Neural cell (in vitro differentiated cells): ENCODE measurements around the gene ACTRT2.

Source experiments
- EZH2 ChIP-seq: fragments of 200-600, 300-800 bp; shearing (Covaris generic), sonication (generic); IDR thresholded peaks from 2 replicates; pipeline ENCODE4 v1.6.1; 2014; ENCODE audit warnings: antibody characterized with exemption, low read length, borderline replicate concordance, mild to moderate bottlenecking; ENCODE audit not compliant: insufficient read depth, poor library complexity, severe bottlenecking
- MXI1 ChIP-seq: fragments of 450-650 bp; conservative IDR thresholded peaks from 2 replicates; pipeline ENCODE4 v1.6.1; 2014; ENCODE audit warnings: antibody characterized with exemption, mild to moderate bottlenecking; ENCODE audit not compliant: poor library complexity, severe bottlenecking
- SMC3 ChIP-seq: fragments of 450-650 bp; conservative IDR thresholded peaks from 2 replicates; pipeline ENCODE4 v1.6.1; 2014; ENCODE audit warnings: antibody characterized with exemption, mild to moderate bottlenecking, moderate library complexity; ENCODE audit not compliant: poor library complexity
- TF ChIP-seq, protein P1 (sequence below): fragments of 450-650 bp; IDR thresholded peaks from 2 replicates; pipeline ENCODE4 v1.5.1; 2014; ENCODE audit warnings: antibody characterized with exemption, mild to moderate bottlenecking, moderate library complexity; ENCODE audit not compliant: poor library complexity, severe bottlenecking

DNA sequence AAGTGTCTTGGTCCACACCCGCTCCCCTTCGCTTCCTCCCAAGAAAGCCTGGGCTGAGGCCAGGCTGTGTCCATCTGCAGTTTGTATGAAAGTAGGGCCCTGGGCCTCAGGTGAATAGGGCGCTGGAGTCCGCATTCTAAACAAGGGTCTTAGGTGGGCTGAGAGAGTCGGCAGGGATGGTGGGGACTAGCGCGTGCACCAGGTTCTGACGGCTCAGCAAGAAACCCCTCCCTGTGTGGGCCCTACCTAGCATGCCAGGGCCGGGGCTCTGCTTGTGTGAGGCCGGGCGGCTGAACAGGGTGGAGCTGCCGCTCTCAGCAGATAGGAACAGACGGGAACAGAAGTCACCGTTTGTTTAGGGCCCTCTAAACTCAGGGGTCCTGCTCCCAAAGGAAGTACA is 1.7 kb downstream of the ACTRT2 start:
- TF ChIP-seq, protein P1, sequence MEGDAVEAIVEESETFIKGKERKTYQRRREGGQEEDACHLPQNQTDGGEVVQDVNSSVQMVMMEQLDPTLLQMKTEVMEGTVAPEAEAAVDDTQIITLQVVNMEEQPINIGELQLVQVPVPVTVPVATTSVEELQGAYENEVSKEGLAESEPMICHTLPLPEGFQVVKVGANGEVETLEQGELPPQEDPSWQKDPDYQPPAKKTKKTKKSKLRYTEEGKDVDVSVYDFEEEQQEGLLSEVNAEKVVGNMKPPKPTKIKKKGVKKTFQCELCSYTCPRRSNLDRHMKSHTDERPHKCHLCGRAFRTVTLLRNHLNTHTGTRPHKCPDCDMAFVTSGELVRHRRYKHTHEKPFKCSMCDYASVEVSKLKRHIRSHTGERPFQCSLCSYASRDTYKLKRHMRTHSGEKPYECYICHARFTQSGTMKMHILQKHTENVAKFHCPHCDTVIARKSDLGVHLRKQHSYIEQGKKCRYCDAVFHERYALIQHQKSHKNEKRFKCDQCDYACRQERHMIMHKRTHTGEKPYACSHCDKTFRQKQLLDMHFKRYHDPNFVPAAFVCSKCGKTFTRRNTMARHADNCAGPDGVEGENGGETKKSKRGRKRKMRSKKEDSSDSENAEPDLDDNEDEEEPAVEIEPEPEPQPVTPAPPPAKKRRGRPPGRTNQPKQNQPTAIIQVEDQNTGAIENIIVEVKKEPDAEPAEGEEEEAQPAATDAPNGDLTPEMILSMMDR = no peak
- no peak for TF ChIP-seq EZH2
- no peak for TF ChIP-seq MXI1
- no peak for TF ChIP-seq SMC3
